ENCODE results near the gene VPS13D. TPM values are rescaled to one million over a fixed set of nuclear protein-coding genes. Genes with fewer than 3 reads are reported as not detected.
"Not testable (repeated sequence)": the region's sequence is repeated elsewhere in the genome, so short reads cannot be mapped to it uniquely, and the experiment has no call there.

The VPS13D gene
- total and polyA plus RNA-seq, 2 experiments from 2014 or later, result 10.7 to 34.9 TPM

DNA sequence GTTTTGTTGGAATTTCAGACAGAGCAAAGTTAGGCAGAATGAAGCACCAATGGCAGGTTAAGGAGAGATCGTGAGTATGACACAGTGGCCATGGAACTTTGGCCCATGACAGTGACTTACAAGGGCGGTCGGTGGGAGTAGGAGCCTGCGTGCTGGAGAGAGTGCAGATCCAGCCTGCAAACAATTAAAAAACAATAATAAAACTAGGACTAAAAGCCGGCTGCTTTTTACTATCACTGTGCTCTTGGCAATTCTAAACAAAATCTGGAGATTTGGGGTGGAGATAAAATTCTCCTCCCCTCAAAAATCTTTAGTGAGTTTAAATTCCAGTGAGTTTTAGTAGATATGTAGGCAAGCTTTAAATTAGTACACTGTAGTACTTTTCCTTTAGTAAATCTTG lies 291.3 kb downstream of the VPS13D start (continued):
- no peak for TF ChIP-seq JUNB (IDR thresholded peaks at IDR 0.05; ENCODE audit: unreplicated experiment)

DNA sequence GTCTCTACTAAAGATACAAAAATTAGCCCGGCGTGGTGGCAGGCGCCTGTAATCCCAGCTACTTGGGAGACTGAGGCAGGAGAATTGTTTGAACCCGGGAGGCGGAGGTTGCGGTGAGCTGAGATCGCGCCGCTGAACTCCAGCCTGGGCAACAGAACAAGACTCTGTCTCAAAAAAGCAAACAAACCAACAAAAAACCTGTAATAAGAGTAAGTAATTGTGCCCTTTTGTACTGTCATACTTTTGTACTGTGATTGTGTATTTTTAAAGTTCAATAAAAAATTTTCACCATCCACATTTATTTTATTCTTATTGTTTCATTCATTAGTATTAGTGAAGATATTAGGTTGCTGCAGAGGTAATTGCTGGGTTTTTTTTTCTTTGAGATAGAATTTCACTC lies 292.9 kb downstream of the VPS13D start:
- ATAC-seq; H3K9me2 ChIP-seq (ENCODE audit: insufficient read depth); H3K79me2 ChIP-seq (replicated peaks; ENCODE audit: insufficient read depth); H3K27ac ChIP-seq (ENCODE audit: low read depth); H3K4me3 Mint-ChIP-seq; H3F3A ChIP-seq (replicated peaks; ENCODE audit: low read depth); DNase-seq (ENCODE audit: low spot score); H3K4me2 ChIP-seq; H4K20me1 ChIP-seq (replicated peaks; ENCODE audit: insufficient read depth); H3K4me1 ChIP-seq (ENCODE audit: insufficient read depth); H3K27me3 ChIP-seq (ENCODE audit: insufficient read depth); H3K27me3 Mint-ChIP-seq (ENCODE audit: insufficient read depth, low read depth, poor library complexity); H2AFZ ChIP-seq; H3K9me3 Mint-ChIP-seq; H3K27ac Mint-ChIP-seq; H3K36me3 ChIP-seq (ENCODE audit: insufficient read depth); H3K36me3 Mint-ChIP-seq (ENCODE audit: low read depth); H3K4me3 ChIP-seq; H3K4me1 Mint-ChIP-seq: not testable (repeated sequence)

DNA sequence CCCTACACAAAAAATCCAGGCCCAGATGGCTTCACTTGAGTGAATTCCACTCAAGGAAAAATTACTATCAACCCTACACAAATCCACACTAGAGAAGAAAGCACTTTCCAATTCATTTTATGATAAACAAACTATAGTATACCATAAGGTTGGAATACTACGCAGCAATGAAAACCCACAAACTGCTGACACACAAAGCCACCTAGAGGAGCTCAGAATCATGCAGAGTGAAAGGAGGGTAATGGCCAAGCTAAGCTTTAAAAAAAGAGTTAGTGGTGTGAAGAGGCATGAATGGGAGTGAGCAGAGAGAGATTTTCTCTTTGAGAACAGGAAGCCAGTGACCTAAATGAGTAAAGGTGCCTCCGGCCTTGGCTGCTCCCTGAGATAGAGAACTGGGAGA lies 294.4 kb downstream of the VPS13D start:
- no peak overlapping the region for H2AFZ ChIP-seq
- no peaks in the 10 kb centered on the region for H3K36me3 Mint-ChIP-seq (ENCODE audit: low read depth)
- ATAC-seq, result no peak
- H3K4me3 ChIP-seq, result no peak overlapping the region
- peaks cover 10% of the 10 kb centered on the region for H3K27me3 Mint-ChIP-seq (ENCODE audit: insufficient read depth, low read depth, poor library complexity)
- no peaks in the 10 kb centered on the region for H4K20me1 ChIP-seq (replicated peaks; ENCODE audit: insufficient read depth)
- no peak overlapping the region for H3K4me2 ChIP-seq
- H3K4me1 Mint-ChIP-seq, result no peaks in the 10 kb centered on the region
- no peaks in the 10 kb centered on the region for H3K27me3 ChIP-seq (ENCODE audit: insufficient read depth)
- no peak for DNase-seq (ENCODE audit: low spot score)
- no peaks in the 10 kb centered on the region for H3K79me2 ChIP-seq (replicated peaks; ENCODE audit: insufficient read depth)
- no peaks in the 10 kb centered on the region for H3K4me1 ChIP-seq (ENCODE audit: insufficient read depth)
- no peak overlapping the region for H3K27ac Mint-ChIP-seq
- no peak overlapping the region for H3K4me3 Mint-ChIP-seq
- H3F3A ChIP-seq (replicated peaks; ENCODE audit: low read depth), result no peaks in the 10 kb centered on the region
- H3K9me2 ChIP-seq (ENCODE audit: insufficient read depth), result no peaks in the 10 kb centered on the region
- no peaks in the 10 kb centered on the region for H3K9me3 Mint-ChIP-seq
- H3K27ac ChIP-seq (ENCODE audit: low read depth), result no peak overlapping the region
- no peaks in the 10 kb centered on the region for H3K36me3 ChIP-seq (ENCODE audit: insufficient read depth)
- TF ChIP-seq JUNB (IDR thresholded peaks at IDR 0.05; ENCODE audit: unreplicated experiment) (no peak), ZNF331 (CRISPR knock-in tag; IDR thresholded peaks at IDR 0.05; ENCODE audit: low read depth) (no peak), NANOG (IDR thresholded peaks at IDR 0.05; ENCODE audit: borderline replicate concordance) (no peak), CREB1 (CRISPR knock-in tag; IDR thresholded peaks at IDR 0.05; ENCODE audit: low read depth) (no peak), STAT1 (IDR thresholded peaks at IDR 0.05; ENCODE audit: unreplicated experiment) (no peak), POLR2AphosphoS5 (IDR thresholded peaks at IDR 0.05; ENCODE audit: low read depth) (no peak), EZH2phosphoT487 (IDR thresholded peaks at IDR 0.05; ENCODE audit: unreplicated experiment) (no peak), EZH2 (IDR thresholded peaks at IDR 0.05; ENCODE audit: low read depth, unreplicated experiment) (no peak)
- TF ChIP-seq, protein P1, sequence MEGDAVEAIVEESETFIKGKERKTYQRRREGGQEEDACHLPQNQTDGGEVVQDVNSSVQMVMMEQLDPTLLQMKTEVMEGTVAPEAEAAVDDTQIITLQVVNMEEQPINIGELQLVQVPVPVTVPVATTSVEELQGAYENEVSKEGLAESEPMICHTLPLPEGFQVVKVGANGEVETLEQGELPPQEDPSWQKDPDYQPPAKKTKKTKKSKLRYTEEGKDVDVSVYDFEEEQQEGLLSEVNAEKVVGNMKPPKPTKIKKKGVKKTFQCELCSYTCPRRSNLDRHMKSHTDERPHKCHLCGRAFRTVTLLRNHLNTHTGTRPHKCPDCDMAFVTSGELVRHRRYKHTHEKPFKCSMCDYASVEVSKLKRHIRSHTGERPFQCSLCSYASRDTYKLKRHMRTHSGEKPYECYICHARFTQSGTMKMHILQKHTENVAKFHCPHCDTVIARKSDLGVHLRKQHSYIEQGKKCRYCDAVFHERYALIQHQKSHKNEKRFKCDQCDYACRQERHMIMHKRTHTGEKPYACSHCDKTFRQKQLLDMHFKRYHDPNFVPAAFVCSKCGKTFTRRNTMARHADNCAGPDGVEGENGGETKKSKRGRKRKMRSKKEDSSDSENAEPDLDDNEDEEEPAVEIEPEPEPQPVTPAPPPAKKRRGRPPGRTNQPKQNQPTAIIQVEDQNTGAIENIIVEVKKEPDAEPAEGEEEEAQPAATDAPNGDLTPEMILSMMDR (conservative IDR thresholded peaks at IDR 0.05; ENCODE audit: low read depth in 2 of 2), result no peak
- TF ChIP-seq, protein P2, sequence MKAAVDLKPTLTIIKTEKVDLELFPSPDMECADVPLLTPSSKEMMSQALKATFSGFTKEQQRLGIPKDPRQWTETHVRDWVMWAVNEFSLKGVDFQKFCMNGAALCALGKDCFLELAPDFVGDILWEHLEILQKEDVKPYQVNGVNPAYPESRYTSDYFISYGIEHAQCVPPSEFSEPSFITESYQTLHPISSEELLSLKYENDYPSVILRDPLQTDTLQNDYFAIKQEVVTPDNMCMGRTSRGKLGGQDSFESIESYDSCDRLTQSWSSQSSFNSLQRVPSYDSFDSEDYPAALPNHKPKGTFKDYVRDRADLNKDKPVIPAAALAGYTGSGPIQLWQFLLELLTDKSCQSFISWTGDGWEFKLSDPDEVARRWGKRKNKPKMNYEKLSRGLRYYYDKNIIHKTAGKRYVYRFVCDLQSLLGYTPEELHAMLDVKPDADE (IDR thresholded peaks at IDR 0.05), result no peak
- TF ChIP-seq, protein P3, sequence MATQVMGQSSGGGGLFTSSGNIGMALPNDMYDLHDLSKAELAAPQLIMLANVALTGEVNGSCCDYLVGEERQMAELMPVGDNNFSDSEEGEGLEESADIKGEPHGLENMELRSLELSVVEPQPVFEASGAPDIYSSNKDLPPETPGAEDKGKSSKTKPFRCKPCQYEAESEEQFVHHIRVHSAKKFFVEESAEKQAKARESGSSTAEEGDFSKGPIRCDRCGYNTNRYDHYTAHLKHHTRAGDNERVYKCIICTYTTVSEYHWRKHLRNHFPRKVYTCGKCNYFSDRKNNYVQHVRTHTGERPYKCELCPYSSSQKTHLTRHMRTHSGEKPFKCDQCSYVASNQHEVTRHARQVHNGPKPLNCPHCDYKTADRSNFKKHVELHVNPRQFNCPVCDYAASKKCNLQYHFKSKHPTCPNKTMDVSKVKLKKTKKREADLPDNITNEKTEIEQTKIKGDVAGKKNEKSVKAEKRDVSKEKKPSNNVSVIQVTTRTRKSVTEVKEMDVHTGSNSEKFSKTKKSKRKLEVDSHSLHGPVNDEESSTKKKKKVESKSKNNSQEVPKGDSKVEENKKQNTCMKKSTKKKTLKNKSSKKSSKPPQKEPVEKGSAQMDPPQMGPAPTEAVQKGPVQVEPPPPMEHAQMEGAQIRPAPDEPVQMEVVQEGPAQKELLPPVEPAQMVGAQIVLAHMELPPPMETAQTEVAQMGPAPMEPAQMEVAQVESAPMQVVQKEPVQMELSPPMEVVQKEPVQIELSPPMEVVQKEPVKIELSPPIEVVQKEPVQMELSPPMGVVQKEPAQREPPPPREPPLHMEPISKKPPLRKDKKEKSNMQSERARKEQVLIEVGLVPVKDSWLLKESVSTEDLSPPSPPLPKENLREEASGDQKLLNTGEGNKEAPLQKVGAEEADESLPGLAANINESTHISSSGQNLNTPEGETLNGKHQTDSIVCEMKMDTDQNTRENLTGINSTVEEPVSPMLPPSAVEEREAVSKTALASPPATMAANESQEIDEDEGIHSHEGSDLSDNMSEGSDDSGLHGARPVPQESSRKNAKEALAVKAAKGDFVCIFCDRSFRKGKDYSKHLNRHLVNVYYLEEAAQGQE (IDR thresholded peaks at IDR 0.05; ENCODE audit: unreplicated experiment), result no peak

Measured in GM23338 (cell line).